Measurements from ENCODE around the gene HPDL.

Gene HPDL

GRCh38 chr1:45317166-45317565 lies 9.5 kb upstream of the HPDL start (continued):
- TF ChIP-seq CREB5 (CRISPR knock-in tag; IDR thresholded peaks at IDR 0.05; ENCODE audit: low read depth) (no peak), CSRNP3 (CRISPR knock-in tag; IDR thresholded peaks at IDR 0.05) (no peak)

- ATAC-seq = no peak
- TF ChIP-seq TCF4 (CRISPR knock-in tag; IDR thresholded peaks at IDR 0.05; ENCODE audit: borderline replicate concordance) (no peak), ZNF8 (CRISPR knock-in tag; IDR thresholded peaks at IDR 0.05) (no peak), CREB5 (CRISPR knock-in tag; IDR thresholded peaks at IDR 0.05; ENCODE audit: low read depth) (no peak), CSDC2 (CRISPR knock-in tag; IDR thresholded peaks at IDR 0.05) (no peak), TOX (CRISPR knock-in tag; IDR thresholded peaks at IDR 0.05; ENCODE audit: borderline replicate concordance) (no peak), GLIS3 (CRISPR knock-in tag; IDR thresholded peaks at IDR 0.05) (no peak), ZFP3 (CRISPR knock-in tag; IDR thresholded peaks at IDR 0.05) (no peak), OSR1 (CRISPR knock-in tag; IDR thresholded peaks at IDR 0.05) (no peak), ZC3H10 (CRISPR knock-in tag; IDR thresholded peaks at IDR 0.05) (no peak), SNAI2 (CRISPR knock-in tag; IDR thresholded peaks at IDR 0.05) (no peak), ZNF70 (CRISPR knock-in tag; IDR thresholded peaks at IDR 0.05) (no peak), PATZ1 (CRISPR knock-in tag; IDR thresholded peaks at IDR 0.05; ENCODE audit: borderline replicate concordance) (no peak), TSHZ2 (CRISPR knock-in tag; IDR thresholded peaks at IDR 0.05) (no peak), ZFP30 (CRISPR knock-in tag; IDR thresholded peaks at IDR 0.05) (no peak), ZNF565 (CRISPR knock-in tag; conservative IDR thresholded peaks at IDR 0.05; ENCODE audit: low read depth) (no peak), BACH2 (CRISPR knock-in tag; IDR thresholded peaks at IDR 0.05; ENCODE audit: borderline replicate concordance) (no peak), POU6F1 (CRISPR knock-in tag; IDR thresholded peaks at IDR 0.05; ENCODE audit: borderline replicate concordance, low read depth) (no peak)
Observed at GRCh38 chr1:45319761-45320160, 6.9 kb upstream of the HPDL start.

GRCh38 chr1:45321444-45321843 lies 5.3 kb upstream of the HPDL start:
- no peak for ATAC-seq
- TF ChIP-seq ARNTL (CRISPR knock-in tag; IDR thresholded peaks at IDR 0.05; ENCODE audit: borderline replicate concordance, low read depth) = no peak
- TF ChIP-seq PATZ1 (CRISPR knock-in tag; IDR thresholded peaks at IDR 0.05; ENCODE audit: borderline replicate concordance) = no peak
- no peak for TF ChIP-seq GLIS3 (CRISPR knock-in tag; IDR thresholded peaks at IDR 0.05)
- TF ChIP-seq ZNF8 (CRISPR knock-in tag; IDR thresholded peaks at IDR 0.05) = no peak
- no peak for TF ChIP-seq ZFP30 (CRISPR knock-in tag; IDR thresholded peaks at IDR 0.05)
- TF ChIP-seq RARB (CRISPR knock-in tag; IDR thresholded peaks at IDR 0.05) = no peak
- TF ChIP-seq CREB5 (CRISPR knock-in tag; IDR thresholded peaks at IDR 0.05; ENCODE audit: low read depth) = no peak
- TF ChIP-seq ESRRG (CRISPR knock-in tag; IDR thresholded peaks at IDR 0.05) = no peak
- TF ChIP-seq TCF4 (CRISPR knock-in tag; IDR thresholded peaks at IDR 0.05; ENCODE audit: borderline replicate concordance) = no peak
- TF ChIP-seq ISL1 (CRISPR knock-in tag; IDR thresholded peaks at IDR 0.05) = no peak
- TF ChIP-seq ZFP3 (CRISPR knock-in tag; IDR thresholded peaks at IDR 0.05) = no peak
- no peak for TF ChIP-seq OSR1 (CRISPR knock-in tag; IDR thresholded peaks at IDR 0.05)
- no peak for TF ChIP-seq SNAI2 (CRISPR knock-in tag; IDR thresholded peaks at IDR 0.05)
- TF ChIP-seq CSDC2 (CRISPR knock-in tag; IDR thresholded peaks at IDR 0.05) = no peak
- no peak for TF ChIP-seq ZC3H10 (CRISPR knock-in tag; IDR thresholded peaks at IDR 0.05)
- no peak for TF ChIP-seq PPARA (CRISPR knock-in tag; IDR thresholded peaks at IDR 0.05; ENCODE audit: borderline replicate concordance)
- no peak for TF ChIP-seq TOX (CRISPR knock-in tag; IDR thresholded peaks at IDR 0.05; ENCODE audit: borderline replicate concordance)

Measured in SK-N-SH treated with all-trans-retinoic acid at 6 μM for 48 hours (cell line).